Dermis microvascular lymphatic vessel endothelial cell (primary cell): ENCODE results near the gene HORMAD2. TPM values are rescaled to one million over a fixed set of nuclear protein-coding genes. Genes with fewer than 3 reads are reported as not detected.

Experiments used
- DNase-seq, 2 donors: peaks; one replicate each; pipeline versions ENCODE4 v3.0.0 to v3.0.0-alpha.2; 2010; ENCODE audit warnings: low read depth in 2 of 2
- total RNA-seq: library from RNA; depleted of rRNA; stranded (reverse); fragments of >200 nt; gene quantifications from 2 replicates; pipeline ENCODE4 v1.2.1, GENCODE V29; 2014

Gene HORMAD2
- total RNA-seq, 1 donor from 2014 or later = not detected

DNA sequence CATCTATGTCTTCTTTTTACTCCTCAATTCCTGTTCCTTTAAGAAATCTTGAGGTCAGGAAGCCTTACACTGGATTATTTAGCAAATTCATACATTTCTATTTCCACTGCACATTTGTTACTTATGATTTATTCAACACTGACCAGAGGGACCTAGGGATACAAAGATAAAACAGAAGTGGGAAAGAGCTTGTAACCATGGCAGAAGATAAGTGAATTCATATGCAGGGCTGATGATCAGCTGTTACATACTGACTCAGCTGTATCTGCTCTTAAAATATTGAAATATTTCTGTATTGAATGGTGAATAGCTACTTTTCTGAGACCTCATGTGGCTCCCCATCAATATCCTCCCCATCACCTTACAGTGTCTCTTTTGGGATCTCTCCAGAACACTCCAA is 25.2 kb downstream of the HORMAD2 start:
- no peak for DNase-seq

DNA sequence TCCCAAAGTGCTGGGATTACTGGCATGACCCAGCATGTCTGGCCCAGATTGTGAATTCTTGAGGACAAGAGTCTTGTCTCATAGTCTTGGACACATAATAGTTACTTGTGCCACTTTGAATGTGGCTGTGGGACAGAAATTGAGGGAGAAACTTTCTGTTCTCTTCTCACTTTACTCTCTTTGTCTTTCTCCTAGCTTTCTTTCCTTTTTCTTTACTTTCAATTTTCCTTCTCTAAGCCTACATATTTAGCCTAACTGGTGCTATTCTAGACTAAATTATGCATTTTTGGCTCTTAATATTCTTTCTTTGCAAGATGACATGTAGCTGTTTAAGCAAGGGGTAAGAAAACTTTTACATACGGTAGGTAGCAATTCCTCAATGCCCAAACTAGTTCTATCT is 33.2 kb downstream of the HORMAD2 start:
- no peak for DNase-seq

DNA sequence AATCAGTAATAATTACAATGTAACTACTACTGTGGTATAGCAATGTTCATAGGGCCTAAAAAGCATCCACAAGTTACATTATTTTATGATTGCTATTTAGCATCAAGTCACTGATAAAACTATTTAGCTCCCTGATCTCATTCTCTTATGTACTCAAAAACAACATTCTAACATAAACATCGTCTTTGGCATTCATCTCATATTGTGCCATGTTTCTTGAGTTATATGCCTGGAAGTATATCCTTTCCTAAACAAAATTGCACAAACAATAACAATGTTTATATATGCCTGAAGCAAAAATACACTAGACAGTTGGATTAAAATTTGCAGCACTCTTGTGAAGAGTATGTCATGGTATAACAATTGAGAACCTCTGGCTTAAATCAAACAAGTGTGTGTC is 34.1 kb downstream of the HORMAD2 start:
- no peak for DNase-seq

DNA sequence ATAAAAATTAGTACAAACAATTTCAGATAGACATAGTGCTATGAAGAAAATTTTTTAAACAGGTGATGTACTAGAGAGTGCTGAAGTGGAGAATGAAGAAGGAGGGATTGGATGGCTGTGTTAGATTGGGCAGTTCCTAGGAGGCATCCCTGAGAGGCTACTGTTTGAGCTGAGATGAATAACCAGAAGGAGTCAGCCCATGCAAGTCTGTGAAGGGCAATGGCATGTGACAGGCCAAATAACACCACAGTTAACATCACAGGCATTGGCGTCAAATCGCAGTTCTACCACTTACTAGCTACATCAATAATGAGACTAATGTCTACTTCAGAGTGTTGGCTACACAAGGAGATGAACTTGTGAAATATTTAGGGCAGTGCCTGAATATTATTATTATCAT is 35.4 kb downstream of the HORMAD2 start:
- DNase-seq = no peak

DNA sequence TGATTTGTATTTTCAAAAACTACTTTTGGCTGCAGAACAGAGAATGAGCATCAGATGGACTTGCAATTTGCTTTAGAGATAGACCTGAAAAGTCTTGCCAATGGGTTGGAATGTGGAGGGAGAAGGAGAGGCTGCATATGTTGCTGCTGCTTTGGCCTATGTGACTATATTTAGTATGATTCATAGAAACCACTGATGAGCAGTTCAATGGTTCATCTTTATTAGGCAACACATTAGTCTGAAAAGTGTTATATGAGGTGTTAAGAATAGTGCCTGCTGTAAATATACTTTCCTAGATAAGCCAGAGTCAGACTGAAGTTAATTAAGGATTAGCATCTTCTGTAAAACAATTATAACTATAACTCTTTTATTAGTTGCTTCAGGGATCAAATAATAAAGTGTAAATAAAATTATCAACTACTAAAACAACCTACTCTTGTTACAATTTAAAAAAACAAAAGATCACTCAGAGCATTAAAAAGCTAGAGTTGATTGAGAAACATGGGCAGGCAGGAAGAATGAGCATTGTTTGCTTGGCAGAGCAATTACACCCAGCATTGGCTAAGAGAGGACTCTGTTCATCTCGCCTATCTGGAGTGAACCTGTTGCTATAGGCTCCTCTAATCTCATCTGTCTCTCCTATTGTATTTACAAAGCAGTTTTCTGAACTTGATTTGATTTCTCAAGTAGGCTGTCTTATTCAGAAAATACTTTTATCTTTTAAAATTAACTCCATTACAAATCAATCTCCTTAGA is 36.3 kb downstream of the HORMAD2 start:
- no peak for DNase-seq

DNA sequence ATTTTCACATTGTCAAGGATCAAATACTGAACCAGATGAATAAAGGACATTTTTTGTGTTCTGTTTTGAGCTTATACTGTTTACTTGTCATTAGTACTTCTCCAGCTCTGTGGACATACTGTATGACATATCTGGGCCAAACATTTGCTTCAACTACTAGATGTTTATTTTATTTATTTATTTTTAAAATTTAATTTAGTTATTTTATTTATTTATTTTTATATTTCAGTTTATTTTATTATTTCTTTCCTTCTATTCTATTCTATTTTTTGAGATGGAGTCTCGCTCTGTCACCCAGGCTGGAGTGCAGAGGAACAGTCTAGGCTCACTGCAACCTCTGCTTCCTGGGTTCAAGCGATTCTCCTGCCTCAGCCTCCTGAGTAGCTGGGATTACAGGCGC is 37.0 kb downstream of the HORMAD2 start:
- no peak for DNase-seq

DNA sequence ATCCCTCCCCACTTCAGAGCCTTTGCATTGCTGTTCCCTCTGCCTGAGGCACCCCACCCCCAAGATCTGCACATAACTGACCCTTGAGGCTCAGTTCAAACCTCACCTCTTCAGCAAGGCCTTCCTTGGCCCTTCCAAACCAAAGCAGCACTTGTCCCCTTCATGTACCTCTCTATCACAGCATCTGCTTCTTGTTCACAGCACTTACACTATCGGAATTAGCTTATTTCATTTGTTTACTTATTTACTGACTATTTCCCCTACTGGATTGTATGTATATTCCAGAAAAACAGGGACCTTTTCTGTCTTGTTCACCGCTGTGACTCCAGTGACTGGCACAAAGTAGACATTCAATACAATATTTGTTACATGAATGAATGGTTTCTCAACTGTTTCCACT is 38.0 kb downstream of the HORMAD2 start:
- DNase-seq = no peak

DNA sequence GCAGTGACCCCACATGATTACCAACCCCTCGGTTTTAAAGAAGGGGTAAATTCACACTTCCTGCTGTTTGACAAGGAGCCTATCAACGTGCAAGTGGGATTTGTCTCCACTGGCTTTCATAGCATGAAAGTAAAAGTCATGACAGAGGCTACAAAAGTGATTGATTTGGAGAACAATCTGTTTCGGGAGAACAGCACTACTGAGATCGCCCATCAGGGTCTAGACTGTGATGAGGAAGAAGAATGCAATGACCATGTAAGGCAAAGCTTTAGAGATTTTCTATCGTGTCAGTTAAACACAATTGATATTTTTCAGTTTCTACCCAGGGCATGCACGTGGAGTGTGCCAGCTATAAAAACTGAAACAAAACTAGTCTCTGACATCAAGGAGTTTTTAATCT is 41.7 kb downstream of the HORMAD2 start:
- DNase-seq = no peak

DNA sequence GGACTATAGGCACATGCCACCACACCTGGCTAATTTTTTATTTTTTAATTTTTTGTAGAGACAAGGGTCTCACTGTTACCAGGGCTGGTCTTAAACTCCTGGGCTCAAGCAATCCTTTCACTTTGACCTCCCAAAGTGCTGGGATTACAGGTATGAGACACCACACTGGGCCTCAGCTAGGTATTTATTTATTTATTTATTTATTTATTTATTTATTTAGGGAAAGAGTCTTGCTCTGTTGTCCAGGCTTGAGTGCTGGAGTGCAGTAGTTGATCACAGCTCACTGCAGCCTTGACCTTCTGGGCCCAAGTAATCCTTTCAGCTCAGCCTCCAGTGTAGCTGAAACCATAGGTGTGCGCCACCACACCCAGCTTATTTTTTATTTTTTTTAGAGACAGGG is 43.2 kb downstream of the HORMAD2 start:
- DNase-seq = no peak

DNA sequence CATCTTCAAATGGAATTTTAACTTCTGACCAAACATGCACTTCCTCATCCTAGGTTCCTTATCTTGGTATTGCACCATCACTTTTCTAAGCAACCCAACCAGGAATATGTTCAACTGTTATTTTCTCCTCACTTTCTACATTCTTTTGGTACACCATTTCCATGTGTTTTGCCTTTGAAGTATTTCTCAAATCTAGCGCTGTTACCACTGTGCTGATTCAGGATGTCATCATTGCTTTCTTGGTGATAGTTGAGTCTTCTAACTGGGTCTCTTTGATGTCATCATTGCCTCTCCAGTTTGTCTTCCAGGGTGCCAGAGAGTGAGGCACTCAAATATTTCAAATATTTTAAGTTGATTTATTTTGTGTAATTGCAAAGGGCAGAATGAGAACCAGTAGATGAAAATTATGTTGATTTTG is 47.5 kb downstream of the HORMAD2 start:
- no peak for DNase-seq

DNA sequence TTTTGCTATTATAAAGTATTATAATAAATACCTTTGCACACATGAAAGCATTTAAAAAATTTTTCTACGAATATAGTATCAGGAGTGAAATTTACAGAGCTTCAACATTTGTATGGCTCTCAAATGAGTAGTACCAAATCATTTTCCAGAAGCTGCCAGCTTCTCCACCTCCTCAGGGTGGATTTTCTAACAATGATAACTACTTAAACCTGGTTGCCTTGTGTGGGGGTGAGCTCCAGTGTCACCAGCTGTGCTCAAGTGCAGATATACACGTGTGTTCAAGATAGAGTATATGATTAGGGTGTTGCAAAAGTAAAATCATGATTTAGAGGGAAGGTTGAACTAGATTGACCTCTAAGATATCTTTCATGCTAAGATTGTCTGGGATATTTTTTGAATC is 48.2 kb downstream of the HORMAD2 start:
- DNase-seq = no peak

DNA sequence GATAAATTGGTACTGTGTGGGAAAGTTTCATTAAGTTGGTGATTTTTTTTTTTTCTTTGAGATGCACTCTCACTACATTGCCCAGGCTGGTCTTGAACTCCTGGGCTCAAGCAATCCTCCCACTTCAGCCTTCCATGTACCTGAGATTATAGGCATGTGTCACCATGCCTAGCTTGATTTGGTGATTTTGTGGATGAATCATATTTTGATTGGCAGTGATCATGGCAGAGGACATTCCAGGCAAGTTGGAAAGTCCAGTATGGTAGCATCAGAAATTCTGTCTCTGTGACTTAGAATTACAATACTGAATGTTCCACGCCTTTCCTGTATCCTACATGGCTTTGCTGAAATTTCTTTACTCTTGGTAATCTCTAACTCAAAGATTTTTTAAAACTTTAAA is 49.4 kb downstream of the HORMAD2 start:
- DNase-seq = no peak

DNA sequence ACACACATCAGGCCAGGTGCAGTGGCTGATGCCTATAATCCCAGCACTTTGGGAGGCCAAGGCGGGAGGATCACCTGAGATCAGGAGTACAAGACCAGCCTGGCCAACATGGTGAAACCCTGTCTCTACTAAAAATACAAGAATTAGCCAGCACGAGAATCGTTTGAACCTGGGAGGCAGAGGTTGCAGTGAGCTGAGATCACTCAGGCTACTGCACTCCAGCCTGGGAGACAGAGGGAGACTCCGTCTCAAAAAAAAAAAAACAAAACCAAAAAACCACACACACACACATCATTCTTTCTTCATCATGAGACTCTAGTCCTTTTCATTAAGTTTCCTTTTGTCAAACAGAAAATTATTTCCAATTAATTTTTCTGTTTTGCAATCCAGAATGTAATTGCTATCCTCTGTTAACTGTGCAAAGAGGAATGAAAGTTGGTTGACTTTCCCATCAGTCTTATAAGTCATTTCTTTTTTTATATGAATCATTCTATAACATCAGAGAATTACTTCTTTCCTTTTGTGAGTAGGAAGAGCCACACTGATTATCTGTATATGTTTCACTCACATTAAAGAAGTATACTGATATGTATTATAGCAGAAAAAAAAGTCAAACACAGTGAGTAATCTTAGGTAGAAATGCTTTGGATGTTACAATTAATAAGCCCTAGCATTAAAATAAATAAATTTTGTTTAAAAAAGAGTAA is 52.2 kb downstream of the HORMAD2 start:
- no peak for DNase-seq

DNA sequence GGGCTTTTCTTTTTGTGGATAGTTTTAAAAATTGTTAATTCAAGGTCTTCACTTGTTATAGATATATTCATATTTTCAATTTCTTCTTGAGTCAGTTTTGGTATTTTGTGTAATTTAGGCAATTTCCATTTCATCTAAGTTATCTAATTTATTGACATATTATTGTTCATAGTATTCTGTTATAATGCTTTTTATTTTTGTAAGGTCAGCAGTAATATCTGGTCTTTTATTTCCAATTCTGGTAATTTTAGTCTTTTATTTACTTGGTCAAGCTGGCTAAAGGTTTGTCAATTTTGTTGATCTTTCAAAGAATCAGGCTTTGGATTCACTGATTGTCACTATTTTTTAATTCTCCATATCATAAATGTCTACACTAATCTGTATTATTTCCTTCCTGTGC is 60.1 kb downstream of the HORMAD2 start:
- DNase-seq = no peak

DNA sequence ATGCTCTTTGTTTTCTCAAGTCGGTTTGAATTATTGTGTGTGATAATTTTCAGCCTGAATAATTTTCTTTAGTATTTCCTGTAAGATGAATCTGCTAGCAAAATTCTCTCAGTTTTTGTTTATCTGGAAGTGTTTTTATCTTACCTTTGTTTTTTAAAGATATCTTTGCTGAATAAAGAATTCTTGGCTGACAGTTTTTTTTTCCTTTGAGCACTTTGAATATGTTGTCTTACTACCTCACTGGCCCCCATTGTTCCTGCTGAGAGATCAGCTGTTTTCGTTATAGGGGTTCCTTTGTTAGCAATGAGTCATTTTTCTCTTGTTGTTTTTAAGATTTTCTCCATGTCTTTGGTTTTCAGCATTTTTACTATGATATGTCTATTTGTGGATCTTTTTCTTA is 63.0 kb downstream of the HORMAD2 start:
- DNase-seq = no peak

DNA sequence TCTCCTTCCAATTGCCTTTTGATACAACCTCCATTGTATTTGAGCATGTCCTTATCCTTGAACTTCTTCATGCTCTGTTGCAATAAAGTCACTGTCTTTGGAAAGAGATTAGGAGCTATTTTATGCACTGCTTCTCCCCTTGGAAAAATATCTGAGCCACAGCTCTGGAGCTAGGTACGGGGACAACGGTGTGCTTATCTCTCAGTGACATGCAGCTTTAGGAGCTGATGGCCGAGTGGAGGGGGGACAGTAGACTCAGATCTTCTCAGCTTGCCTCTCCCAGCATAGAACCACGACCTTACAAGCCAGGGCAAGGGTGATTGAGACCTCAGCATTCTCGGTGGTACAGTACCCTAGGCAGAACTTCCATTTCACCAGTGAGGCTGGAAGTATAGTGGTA is 64.1 kb downstream of the HORMAD2 start:
- no peak for DNase-seq

DNA sequence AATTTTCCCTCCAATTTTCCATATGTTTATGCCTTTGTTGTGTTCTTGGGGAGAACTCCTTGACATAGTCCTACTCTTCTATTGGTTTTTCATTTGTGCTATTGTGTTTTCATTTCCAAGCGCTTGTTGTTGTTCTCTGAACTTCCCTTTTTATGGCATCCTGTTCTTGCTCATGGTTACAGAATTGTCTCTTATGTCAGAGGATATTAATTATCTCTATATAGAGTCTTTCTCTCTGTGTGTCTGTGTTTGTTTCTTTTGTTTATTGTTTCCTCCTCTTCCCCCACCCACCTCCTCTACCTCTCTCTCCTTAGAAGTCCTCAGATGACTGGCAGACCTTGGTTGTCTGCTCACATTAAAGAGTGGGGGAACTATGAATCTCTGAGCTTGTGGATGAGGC is 69.9 kb downstream of the HORMAD2 start:
- DNase-seq = no peak

DNA sequence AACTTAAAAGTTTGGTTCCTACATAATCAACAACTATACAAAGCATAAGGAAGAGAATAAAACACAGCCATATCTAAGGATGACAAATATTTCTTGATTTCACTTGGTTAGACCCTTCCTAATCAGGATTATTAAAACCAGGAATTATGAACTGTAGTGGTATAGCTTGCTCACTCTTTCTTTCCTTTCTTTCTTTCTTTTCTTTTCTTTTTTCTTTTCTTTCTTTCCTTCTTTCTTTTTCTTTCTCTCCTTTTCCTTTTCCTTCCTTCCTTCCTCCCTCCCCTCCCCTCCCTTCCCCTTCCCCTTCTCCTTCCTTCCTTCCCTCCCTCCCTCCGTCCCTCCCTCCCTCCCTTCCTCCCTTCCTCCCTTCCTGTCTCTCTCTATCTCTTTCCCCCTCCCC is 78.0 kb downstream of the HORMAD2 start:
- DNase-seq = no peak

DNA sequence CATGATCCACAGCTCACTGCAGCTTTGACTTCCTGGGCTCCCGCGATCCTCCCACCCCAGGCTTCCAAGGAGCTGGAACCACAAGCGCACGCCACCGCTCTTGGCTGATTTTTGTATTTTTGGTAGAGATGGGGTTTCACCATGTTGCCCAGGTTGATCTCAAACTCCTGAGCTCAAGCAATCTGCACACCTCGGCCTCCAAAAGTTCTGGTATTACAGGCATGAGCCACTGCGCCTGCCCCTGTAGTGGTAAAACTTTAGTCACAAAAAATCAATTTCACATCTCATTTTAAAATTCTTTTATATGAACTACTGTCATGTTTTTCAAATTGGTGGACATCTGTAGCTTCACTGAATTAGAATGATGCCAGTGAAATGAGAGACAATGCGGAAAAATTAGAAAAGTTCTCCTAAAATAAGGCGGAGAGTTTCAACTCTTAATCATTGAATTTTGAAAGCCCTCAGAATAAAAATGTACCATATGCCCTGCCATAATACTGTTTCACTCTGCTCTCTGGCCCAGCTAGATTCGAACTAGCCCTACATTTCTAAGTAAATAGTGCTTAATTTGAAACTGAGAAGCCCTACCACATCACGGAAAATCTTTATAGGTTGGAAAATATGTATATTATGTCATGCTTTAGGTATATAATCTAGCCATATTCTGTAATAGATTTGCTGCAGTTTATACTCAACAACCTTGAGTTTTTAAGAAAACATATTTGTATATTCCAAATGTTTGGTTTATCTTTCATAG is 78.7 kb downstream of the HORMAD2 start:
- no peak for DNase-seq

DNA sequence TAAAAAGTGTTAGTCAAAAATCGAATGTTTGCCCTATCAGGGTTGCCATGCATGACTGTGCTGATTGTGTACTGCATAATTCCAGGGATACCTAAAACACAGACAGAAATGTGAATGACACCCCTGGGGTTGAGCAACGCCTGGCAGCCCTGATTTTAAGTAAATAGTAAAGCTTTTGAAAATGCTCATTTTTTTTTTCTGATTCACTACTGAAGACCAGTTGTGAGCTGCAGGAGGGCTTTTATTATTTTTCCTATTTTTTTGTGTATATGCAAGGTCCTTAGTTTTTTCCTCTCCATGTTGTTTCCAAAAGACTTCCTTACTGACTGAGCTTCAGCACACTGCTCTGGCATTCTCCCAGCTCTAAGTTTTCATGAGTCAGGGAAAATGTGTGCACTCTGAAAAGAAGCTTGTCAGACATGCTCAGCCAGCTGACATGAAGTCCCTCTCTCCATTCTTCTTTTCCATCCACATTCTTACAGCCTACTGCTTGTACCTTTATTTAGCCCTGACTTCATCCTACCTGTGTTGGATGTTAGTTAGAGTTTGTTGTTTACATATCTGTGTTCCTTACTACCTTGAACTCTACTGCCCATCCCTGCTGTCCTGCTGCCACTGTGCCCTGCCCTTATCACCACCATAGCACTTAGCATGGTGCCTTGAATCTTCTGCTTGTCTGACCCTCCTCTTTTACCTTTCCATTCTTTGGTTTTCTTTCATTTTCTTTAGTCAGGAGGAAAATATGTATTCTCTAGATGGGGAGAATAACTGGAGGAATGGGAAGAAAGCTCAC is 79.5 kb downstream of the HORMAD2 start:
- DNase-seq = peak in 1 of 2 donors; percentile 2

DNA sequence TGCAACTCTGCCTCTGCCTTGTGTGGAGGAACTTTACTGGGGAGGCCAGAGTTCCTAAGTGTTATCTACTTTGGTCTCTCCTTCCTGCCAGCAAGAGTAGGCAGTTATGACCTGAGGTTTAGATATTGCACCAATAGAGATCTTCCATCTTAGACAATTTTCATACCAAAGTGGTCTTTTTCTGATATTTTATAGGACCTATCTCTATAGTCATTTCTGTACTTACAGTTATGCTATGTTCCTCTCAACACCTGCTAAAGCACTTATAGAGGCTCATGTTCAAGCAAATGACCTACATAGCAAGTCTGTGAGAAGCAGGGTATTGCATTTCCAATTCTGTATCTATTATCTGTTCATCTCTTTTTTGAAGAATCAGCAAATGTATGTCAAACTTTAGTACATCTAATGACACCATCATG is 80.8 kb downstream of the HORMAD2 start:
- DNase-seq = no peak

DNA sequence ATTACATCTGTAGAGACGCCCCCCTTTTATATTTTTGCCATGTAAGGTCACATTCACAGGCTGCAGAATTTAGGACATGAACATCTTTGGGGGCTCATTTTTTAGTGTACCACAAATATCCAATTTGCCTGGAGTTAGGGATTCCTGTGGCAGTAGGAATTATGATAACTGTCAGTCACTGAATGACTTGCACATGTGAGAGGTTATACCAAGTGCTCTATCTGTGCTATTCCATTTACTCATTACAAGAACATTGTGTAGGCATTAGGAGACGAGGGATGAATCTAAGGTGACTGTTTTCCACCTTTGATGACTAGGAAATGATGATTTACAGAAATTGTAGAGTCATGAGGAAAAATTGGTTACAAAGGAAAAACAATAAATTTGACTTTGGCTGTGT is 87.0 kb downstream of the HORMAD2 start:
- DNase-seq = no peak
